Measurements from ENCODE around the gene ROBO4. TPM values are rescaled to one million over a fixed set of nuclear protein-coding genes. Genes with fewer than 3 reads are reported as not detected.

ROBO4 gene
- total RNA-seq, 1 donor from 2014 or later = 21.9 TPM

- ATAC-seq (ENCODE audit: poor library complexity) (peak; percentile 85), DNase-seq (peak; percentile 88)
- intact Hi-C loops (cut with DNase I) = no loop called here
Observed at GRCh38 chr11:124920870-124921609, 23.4 kb upstream of the ROBO4 start.

DNA sequence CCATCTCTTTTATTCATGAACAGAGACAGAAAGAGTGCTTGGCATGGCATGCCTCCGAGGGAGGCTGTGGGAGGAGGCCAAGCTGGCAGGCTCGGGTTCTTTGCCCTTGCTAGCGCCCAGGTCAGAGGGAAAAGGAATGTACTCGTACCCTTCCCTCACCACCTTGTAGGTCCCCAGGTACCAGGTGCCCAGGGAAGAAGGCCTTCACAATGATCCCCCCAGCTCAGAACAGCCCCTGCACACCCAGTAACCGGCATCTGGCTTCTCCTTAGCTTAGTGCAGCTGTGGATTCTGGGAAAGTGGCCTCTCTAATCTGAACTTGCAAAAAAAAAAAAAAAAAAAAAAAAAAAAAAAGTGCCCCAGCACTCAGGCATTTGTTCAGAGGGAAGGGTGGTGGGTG, 22.7 kb upstream of the ROBO4 start:
- DNase-seq = no peak
- intact Hi-C loops (cut with DNase I) = no loop called here
- ATAC-seq (ENCODE audit: poor library complexity) = no peak

DNA sequence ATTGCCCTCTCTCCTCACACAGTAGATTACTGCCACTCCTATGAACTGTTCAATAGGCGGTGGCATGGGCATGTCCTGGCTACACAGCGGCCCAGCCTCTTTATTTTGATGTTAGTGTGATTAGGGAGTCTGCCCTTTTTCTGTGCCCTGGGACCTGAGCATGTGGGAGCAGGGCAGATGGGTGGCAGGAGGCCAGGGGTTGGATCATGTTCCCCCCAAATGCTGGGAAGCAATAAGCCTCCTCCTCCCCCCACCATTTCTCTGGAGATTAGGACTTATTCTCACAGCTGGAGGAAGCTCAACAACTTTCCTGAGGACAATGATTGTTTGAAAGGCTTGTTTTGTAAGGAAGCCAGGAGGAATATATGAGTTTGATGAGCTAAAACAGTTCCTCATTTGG, 22.2 kb upstream of the ROBO4 start:
- intact Hi-C loops (cut with DNase I) = no loop called here

GRCh38 chr11:124918950-124919349, 21.3 kb upstream of the ROBO4 start, which contains the start of gene HEPN1:
HEPN1 (plus strand) TSS chr11:124919250.
- intact Hi-C loops (cut with DNase I) = no loop called here
- DNase-seq (no peak), ATAC-seq (ENCODE audit: poor library complexity) (no peak)

More for the DNA sequence above, 22.2 kb upstream of the ROBO4 start:
- DNase-seq = no peak
- no peak for ATAC-seq (ENCODE audit: poor library complexity)

- ATAC-seq (ENCODE audit: poor library complexity) = no peak
- intact Hi-C loops (cut with DNase I) = no loop called here
- DNase-seq = no peak
Observed at GRCh38 chr11:124917115-124917637, 19.5 kb upstream of the ROBO4 start.

GRCh38 chr11:124916370-124916710, 18.7 kb upstream of the ROBO4 start:
- intact Hi-C loops (cut with DNase I) = no loop called here
- no peak for DNase-seq
- ATAC-seq (ENCODE audit: poor library complexity) = no peak

DNA sequence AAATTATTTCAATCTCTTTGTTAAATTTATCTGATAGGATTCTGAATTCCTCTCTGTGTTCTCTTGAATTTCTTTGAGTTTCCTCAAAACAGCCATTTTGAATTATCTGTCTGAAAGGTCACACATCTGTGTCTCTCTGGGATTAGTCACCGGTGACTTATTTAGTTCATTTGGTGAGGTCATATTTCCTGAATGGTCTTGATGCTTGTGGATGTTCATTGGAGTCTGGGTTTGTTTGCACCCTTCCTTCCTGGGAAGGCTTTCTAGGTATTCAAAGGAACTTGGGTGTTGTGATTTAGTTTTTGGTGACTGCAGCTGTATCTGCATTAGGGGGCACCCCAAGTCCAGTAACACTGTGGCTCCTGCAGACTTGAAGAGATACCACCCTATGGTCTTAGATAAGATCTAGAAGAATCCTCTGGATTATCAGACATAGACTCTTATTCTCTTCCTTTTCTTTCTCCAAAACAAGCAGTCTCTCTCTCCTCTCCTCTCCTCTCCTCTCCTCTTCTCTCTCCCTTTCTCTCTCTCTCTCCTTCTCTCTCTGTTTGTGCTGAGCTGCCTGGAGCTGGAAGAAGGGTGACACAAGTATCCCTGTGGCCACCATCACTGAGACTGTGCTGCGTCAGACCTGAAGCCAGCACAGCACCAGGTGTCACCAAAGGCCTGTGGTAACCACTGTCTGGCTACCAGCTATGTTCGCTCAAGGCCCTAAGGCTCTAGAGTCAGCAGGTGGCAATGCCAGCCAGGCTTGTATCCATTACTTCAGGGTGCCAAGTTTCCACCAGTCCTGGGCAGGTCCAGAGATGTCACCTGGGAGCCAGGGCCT, 18.1 kb upstream of the ROBO4 start:
- no peak for ATAC-seq (ENCODE audit: poor library complexity)
- intact Hi-C loops (cut with DNase I) = no loop called here
- DNase-seq = no peak

- intact Hi-C loops (cut with DNase I) = no loop called here
- no peak for DNase-seq
- no peak for ATAC-seq (ENCODE audit: poor library complexity)
Observed at GRCh38 chr11:124902616-124903015, 5.0 kb upstream of the ROBO4 start.

DNA sequence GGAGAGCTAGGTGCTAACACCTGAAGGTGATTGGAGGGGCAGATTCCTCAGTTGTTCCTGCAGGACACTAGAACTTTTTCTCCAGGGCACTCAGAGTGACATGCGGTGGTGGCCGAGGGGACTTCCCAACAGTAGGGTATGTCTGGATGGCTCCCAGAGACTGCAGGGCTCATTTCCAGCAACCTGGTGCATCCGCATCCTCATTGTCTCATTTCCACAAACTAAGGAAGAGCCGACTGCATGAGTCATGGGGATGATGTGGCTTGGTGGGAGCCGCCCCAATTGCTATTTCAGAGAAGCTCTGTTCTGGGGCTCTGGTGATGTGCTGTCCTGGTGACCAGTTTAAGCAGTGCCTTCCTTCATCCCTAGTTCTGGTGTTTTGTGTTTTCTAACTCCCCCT, 2.8 kb upstream of the ROBO4 start:
- DNase-seq (no peak), ATAC-seq (ENCODE audit: poor library complexity) (peak; percentile 18)
- intact Hi-C loops (cut with DNase I) = no loop called here

DNA sequence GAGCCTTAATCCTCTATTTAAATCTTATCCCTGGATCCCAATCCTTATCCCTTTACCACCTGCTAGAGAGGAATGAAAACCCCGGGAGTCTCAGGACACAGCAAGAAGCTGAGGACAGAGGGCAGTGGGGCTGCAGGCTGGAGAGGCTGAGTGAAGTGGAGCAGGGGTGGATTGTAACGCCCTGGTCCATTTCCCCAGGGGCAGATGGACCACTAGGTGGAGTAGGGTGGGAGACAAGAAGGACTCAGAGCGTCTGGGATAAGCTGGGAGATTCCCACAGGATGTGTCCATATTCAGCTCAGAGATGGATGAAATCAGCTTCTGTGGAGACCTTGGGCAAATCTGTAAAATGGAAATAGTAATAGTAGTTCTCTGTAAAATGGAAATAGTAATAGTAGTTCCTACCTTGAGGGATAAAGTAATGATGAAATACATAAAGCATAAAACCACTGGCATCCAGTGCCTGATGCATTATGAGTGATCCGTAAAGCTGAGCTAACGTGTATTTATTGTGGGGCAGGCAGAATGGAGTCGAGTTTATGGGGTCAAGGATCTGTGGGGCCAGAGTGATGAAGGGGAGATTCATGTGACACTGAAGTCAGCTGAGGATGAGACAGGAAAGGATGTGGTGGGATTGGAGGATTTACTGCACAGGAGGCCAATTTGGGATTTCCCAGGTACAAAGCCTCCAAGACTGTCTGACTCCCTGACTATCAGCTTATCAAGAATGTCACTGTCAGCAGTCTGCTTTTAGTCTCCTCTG, 1.9 kb upstream of the ROBO4 start:
- ATAC-seq (ENCODE audit: poor library complexity) = no peak
- intact Hi-C loops (cut with DNase I) = no loop called here
- no peak for DNase-seq

GRCh38 chr11:124898711-124899110, 1.0 kb upstream of the ROBO4 start:
- DNase-seq (peak; percentile 68), ATAC-seq (ENCODE audit: poor library complexity) (peak; percentile 59)
- intact Hi-C loops (cut with DNase I) = no loop called here

DNA sequence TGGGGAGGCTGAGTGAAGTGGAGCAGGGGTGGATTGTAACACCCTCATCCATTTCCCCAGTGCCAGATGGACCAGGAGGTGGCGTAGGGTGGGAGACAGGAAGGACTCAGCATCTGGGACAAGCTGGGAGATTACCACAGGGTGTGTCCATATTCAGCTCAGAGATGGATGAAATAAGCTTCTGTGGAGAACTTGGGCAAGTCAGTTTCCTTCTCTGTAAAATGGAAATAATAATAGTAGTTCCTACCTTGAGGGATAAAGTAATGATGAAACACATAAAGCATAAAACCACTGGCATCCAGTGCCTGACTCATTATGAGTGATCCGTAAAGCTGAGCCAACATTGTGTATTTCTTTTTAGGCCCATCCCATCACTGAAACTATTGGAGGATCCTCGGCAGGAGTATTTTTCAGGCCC, 607 bp upstream of the ROBO4 start:
- intact Hi-C loops (cut with DNase I) = no loop called here
- ATAC-seq (ENCODE audit: poor library complexity) = peak; percentile 26
- no peak for DNase-seq

- peak; percentile 62 for DNase-seq
- ATAC-seq (ENCODE audit: poor library complexity) = peak; percentile 22
- intact Hi-C loops (cut with DNase I) = no loop called here
Observed at GRCh38 chr11:124896821-124897391, 759 bp downstream of the ROBO4 start.

DNA sequence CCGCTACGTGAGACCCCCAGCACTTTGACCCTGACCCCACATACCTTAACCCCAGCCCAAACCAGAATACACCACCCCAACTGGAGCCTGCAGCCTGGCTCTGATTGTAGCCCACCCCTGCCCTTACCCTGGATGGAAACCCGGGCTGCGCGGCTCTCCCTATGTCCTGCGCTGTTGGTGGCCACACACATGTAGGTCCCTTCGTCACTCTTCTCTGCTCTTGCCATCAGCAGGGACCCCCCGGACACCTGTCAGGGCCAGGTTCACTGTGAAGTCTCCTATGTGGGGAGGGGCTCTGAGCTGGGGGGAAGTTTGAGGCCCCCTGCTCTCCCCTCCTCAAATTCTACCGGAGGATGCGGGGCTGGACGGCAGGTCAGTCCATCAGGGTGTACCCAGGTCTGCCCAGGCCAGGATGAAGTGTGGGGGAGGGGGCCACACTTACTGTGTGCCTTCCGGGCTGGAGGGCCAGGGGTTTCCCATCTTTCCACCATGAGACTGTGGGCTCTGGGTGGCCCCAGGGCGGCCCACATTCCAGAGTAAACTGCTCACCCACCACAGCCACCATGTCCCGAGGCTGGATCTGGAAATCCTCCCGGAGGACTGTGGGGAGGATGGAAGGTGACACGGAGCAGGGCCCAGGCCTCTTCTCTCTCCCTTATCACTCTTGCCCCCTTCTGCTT, 1.5 kb downstream of the ROBO4 start:
- DNase-seq = no peak
- intact Hi-C loops (cut with DNase I) = no loop called here
- no peak for ATAC-seq (ENCODE audit: poor library complexity)

DNA sequence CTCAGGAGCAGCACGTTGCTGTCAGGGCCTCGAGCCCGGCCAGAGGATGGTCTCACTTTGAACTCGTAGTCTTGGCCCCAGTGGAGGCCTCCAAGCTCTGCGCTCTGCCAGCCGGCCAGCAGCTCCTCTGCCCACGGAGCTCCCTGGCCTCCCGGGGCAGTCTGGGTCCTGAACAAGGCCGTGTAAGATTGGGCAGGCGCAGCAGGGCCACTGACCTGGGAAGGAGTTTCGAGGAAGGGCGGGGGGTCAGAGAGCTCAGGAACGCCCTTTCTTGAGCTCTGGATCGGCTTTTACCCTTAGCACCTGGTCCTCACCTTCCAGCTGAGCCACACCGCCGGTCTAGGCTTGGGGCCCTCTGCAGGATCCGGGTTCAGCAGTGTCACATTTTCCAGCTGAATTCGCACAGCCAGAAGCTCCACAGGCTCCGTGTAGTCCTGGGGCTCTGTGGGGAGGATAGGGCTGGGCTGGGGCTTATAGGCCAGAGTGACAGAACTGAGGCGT, 2.1 kb downstream of the ROBO4 start:
- intact Hi-C loops (cut with DNase I) = no loop called here
- ATAC-seq (ENCODE audit: poor library complexity) (no peak), DNase-seq (no peak)

DNA sequence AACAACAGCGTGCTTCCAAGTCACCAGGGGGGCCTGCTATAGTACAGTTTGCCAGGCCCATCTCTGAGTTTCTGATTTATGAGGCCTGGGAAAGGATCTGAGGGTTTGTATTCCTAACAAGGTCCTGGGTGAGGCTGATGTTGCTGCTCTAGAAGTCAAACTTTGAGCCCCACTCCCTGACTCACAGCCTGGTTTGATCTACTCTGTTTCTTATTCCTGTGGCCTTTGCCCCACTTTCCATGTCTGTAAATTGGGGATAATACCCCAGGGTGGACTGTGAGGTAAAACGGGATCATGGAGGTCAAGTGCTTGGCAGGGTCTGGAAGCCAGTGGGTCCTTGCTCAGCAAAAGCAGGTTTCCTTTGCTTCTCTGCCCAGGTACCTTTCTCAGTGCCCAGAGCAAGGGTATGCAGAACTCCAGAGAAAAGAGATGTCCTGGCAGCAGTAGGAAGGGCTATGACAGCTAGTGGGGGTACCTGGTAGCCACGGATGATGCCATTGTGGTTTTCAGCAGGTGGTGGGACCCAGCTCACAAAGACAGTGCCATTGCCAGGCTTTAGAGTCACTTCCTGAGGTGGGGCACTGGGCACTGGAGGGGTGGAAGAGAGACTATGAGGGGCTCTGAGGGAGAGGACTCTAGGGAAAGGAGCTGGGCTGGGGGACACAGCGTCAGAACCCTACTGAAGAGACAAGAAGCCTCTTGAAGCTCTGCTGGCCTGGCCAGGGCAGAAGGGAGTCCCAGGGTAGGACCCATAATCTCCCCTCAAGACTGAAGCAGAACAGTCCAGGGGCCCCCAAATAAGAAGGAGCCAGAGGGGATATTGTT, 2.8 kb downstream of the ROBO4 start:
- ATAC-seq (ENCODE audit: poor library complexity) (no peak), DNase-seq (no peak)
- intact Hi-C loops (cut with DNase I) = no loop called here

DNA sequence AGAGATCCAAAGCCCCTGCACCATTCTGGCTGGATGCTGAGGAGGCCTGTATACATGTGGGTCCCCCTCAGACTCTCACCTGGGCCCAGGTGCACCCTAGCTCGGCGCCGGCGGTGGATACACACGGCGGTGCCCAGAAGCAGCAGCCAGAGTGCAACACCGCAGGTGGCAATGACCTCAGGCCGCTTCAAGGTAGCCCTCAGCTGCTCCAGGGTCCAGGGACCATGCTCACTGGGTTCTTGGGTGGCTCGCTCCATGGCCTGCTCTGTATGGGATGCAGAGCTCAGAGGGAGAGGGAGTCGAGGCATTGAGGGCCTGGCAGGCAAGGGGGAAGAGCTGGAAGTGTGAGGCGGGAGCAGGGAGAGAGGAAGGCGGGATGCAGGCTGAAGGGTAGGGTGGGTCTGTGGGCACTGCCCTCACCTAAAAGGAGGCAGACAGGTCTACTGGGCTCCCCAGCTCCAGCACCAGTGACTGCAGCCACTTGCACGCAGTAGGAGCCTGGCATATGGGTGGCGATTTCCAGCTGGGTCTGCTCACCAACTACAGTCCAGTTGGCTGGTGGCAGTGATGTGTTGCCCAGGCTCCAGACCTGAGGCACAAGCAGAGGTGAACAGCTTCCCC, 3.8 kb downstream of the ROBO4 start:
- intact Hi-C loops (cut with DNase I) = no loop called here
- DNase-seq = no peak
- no peak for ATAC-seq (ENCODE audit: poor library complexity)
